H9 (cell line): ENCODE data around the gene GCSH. TPM values are rescaled to one million over a fixed set of nuclear protein-coding genes. Genes with fewer than 3 reads are reported as not detected.

Source experiments
- DNase-seq: peaks from one replicate; pipeline ENCODE4 v3.0.0-alpha.2; 2017
- H2AFZ ChIP-seq: one replicate; pipeline ENCODE4 v1.6.1; 2013; ENCODE audit warnings: mild to moderate bottlenecking, low read length, control low read depth, moderate library complexity
- H2AK5ac ChIP-seq: 2 replicates; pipeline ENCODE4 v1.6.1; 2013; ENCODE audit warnings: low read length, control low read depth, mixed read lengths; ENCODE audit not compliant: insufficient read length
- H2BK120ac ChIP-seq: one replicate; pipeline ENCODE4 v1.6.1; 2013; ENCODE audit warnings: low read depth, mild to moderate bottlenecking, low read length, control low read depth, inconsistent platforms; ENCODE audit not compliant: poor library complexity, severe bottlenecking
- H2BK12ac ChIP-seq: 2 replicates; pipeline ENCODE4 v1.6.1; 2013; ENCODE audit warnings: low read length, control low read depth, mixed read lengths, low read depth; ENCODE audit not compliant: insufficient read length
- H2BK15ac ChIP-seq: 2 replicates; pipeline ENCODE4 v1.6.1; 2013; ENCODE audit warnings: low read depth, low read length, control low read depth
- H2BK20ac ChIP-seq: one replicate; pipeline ENCODE4 v1.6.1; 2013; ENCODE audit warnings: low read depth, mild to moderate bottlenecking, low read length, control low read depth, inconsistent platforms; ENCODE audit not compliant: poor library complexity, severe bottlenecking
- H2BK5ac ChIP-seq: 2 replicates; pipeline ENCODE4 v1.6.1; 2013; ENCODE audit warnings: low read length, control low read depth, mixed read lengths; ENCODE audit not compliant: insufficient read length
- H3K14ac ChIP-seq: 2 replicates; pipeline ENCODE4 v1.6.1; 2013; ENCODE audit warnings: low read length, control low read depth; ENCODE audit not compliant: insufficient read depth
- H3K18ac ChIP-seq: 2 replicates; pipeline ENCODE4 v1.6.1; 2013; ENCODE audit warnings: low read depth, mild to moderate bottlenecking, mixed read lengths, low read length, control low read depth; ENCODE audit not compliant: insufficient read length
- H3K23ac ChIP-seq: 2 replicates; pipeline ENCODE4 v1.6.1; 2013; ENCODE audit warnings: low read length, control low read depth, mixed read lengths, low read depth; ENCODE audit not compliant: insufficient read length
- H3K23me2 ChIP-seq: 2 replicates; pipeline ENCODE4 v1.6.1; 2013; ENCODE audit warnings: low read depth, mild to moderate bottlenecking, mixed read lengths, low read length, control low read depth; ENCODE audit not compliant: insufficient read length, poor library complexity, severe bottlenecking
- H3K27ac ChIP-seq: 2 replicates; pipeline ENCODE4 v1.5.1; 2013; ENCODE audit warnings: low read length, control low read depth, mixed read lengths, low read depth; ENCODE audit not compliant: insufficient read length
- H3K27me3 ChIP-seq: 2 replicates; pipeline ENCODE4 v1.6.1; 2013; ENCODE audit warnings: low read length, control low read depth, inconsistent platforms; ENCODE audit not compliant: insufficient read depth
- H3K4ac ChIP-seq: 2 replicates; pipeline ENCODE4 v1.6.1; 2013; ENCODE audit warnings: low read depth, mild to moderate bottlenecking, control low read depth, inconsistent platforms, low read length, moderate library complexity
- H3K4me1 ChIP-seq: 2 replicates; pipeline ENCODE4 v1.6.1; 2013; ENCODE audit warnings: low read length, control low read depth, inconsistent platforms; ENCODE audit not compliant: insufficient read depth
- H3K4me2 ChIP-seq: 2 replicates; pipeline ENCODE4 v1.6.1; 2013; ENCODE audit warnings: low read length, control low read depth, mixed read lengths; ENCODE audit not compliant: insufficient read length, insufficient read depth
- H3K56ac ChIP-seq: 2 replicates; pipeline ENCODE4 v1.6.1; 2013; ENCODE audit warnings: low read depth, mild to moderate bottlenecking, mixed read lengths, low read length, control low read depth; ENCODE audit not compliant: insufficient read length
- H3K79me1 ChIP-seq: 2 replicates; pipeline ENCODE4 v1.6.1; 2013; ENCODE audit warnings: low read depth, mild to moderate bottlenecking, moderate library complexity, low read length, control low read depth, inconsistent platforms; ENCODE audit not compliant: insufficient read depth, poor library complexity, severe bottlenecking
- H3K79me2 ChIP-seq: 2 replicates; pipeline ENCODE4 v1.6.1; 2013; ENCODE audit warnings: low read length, control low read depth, inconsistent platforms; ENCODE audit not compliant: insufficient read depth
- H3K9ac ChIP-seq: 2 replicates; pipeline ENCODE4 v1.6.1; 2013; ENCODE audit warnings: low read length, control low read depth, mixed read lengths; ENCODE audit not compliant: insufficient read length; ENCODE audit errors: extremely low read depth
- H3K9me3 ChIP-seq: one replicate; pipeline ENCODE4 v1.6.1; 2013; ENCODE audit warnings: low read depth, low read length, inconsistent platforms; ENCODE audit not compliant: control insufficient read depth
- H3T11ph ChIP-seq: one replicate; pipeline ENCODE4 v1.6.1; 2013; ENCODE audit warnings: mild to moderate bottlenecking, low read length, control low read depth, inconsistent platforms
- H4K20me1 ChIP-seq: one replicate; pipeline ENCODE4 v1.6.1; 2013; ENCODE audit not compliant: control insufficient read depth, insufficient read length, insufficient read depth
- H4K5ac ChIP-seq: 2 replicates; pipeline ENCODE4 v1.6.1; 2013; ENCODE audit warnings: low read depth, mild to moderate bottlenecking, mixed read lengths, low read length, control low read depth; ENCODE audit not compliant: insufficient read length
- H4K8ac ChIP-seq: replicated peaks from 2 replicates; pipeline ENCODE4 v1.6.1; 2013; ENCODE audit warnings: low read length, control low read depth, mixed read lengths, low read depth; ENCODE audit not compliant: insufficient read length
- H4K91ac ChIP-seq: 2 replicates; pipeline ENCODE4 v1.6.1; 2013; ENCODE audit warnings: low read depth, mild to moderate bottlenecking, moderate library complexity, mixed read lengths, low read length, control low read depth; ENCODE audit not compliant: insufficient read length
- H3K27ac Mint-ChIP-seq, 3 experiments: 2 replicates in 2 of 3; 3 replicates in 1 of 3; pipeline ENCODE4 v1.8.0; 2020 to 2021; ENCODE audit warnings: mixed read lengths in 3 of 3, mild to moderate bottlenecking in 1 of 3, moderate library complexity in 1 of 3
- H3K27me3 Mint-ChIP-seq: 2 replicates; pipeline ENCODE4 v1.8.0; 2021; ENCODE audit warnings: low read depth, mild to moderate bottlenecking, moderate library complexity, mixed read lengths
- H3K36me3 Mint-ChIP-seq, 3 experiments: 2 replicates in 2 of 3; 3 replicates in 1 of 3; pipeline ENCODE4 v1.8.0; 2020 to 2021; ENCODE audit warnings: low read depth in 3 of 3, mixed read lengths in 3 of 3; ENCODE audit not compliant: insufficient read depth in 1 of 3
- H3K4me1 Mint-ChIP-seq, 2 experiments: 2 replicates each; pipeline ENCODE4 v1.8.0; 2020; ENCODE audit warnings: mixed read lengths in 2 of 2
- H3K4me3 Mint-ChIP-seq, 2 experiments: 2 replicates in 1 of 2; 3 replicates in 1 of 2; pipeline ENCODE4 v1.8.0; 2020 to 2021; ENCODE audit warnings: mild to moderate bottlenecking in 2 of 2, mixed read lengths in 2 of 2, moderate library complexity in 1 of 2
- H3K9me3 Mint-ChIP-seq, 2 experiments: 2 replicates in 1 of 2; 3 replicates in 1 of 2; pipeline ENCODE4 v1.8.0; 2020; ENCODE audit warnings: mild to moderate bottlenecking in 2 of 2, mixed read lengths in 2 of 2, moderate library complexity in 1 of 2
- CTCF ChIP-seq: fragments of 200-600 bp; sonication (generic); conservative IDR thresholded peaks from 3 replicates; pipeline ENCODE4 v1.8.0; 2021; ENCODE audit warnings: antibody characterized with exemption, mild to moderate bottlenecking
- WGBS: extraction: QIAGEN DNeasy Blood & Tissue Kit; methylation state at CpG from one replicate; pipeline ENCODE4 v1.1.7; 2013; ENCODE audit warnings: missing lambda C conversion rate, low lambda C conversion rate, mixed read lengths; ENCODE audit not compliant: insufficient read length; ENCODE audit errors: extremely low coverage; 5-methylcytosine and 5-hydroxymethylcytosine counted together
- total RNA-seq: library from RNA; stranded (reverse); gene quantifications from 2 replicates; pipeline ENCODE4 v1.2.1, GENCODE V29; 2021

The GCSH gene
- total RNA-seq, 1 experiment from 2014 or later = 87.4 TPM

- Histone ChIP-seq H3T11ph (no peak overlapping the region), H3K79me1 (no peaks in the 10 kb centered on the region), H3K27me3 (no peaks in the 10 kb centered on the region), H2AK5ac (no peak overlapping the region), H3K4me1 (no peaks in the 10 kb centered on the region), H2AFZ (no peak overlapping the region), H2BK15ac (no peak overlapping the region), H4K20me1 (no peaks in the 10 kb centered on the region), H3K56ac (no peak overlapping the region), H3K4me2 (no peak overlapping the region), H4K91ac (no peak overlapping the region), H2BK120ac (no peak overlapping the region), H2BK12ac (no peak overlapping the region), H3K27ac (no peak overlapping the region), H3K23me2 (no peaks in the 10 kb centered on the region), H4K5ac (no peak overlapping the region), H3K9me3 (no peaks in the 10 kb centered on the region), H3K14ac (no peak overlapping the region), H3K9ac (no peak overlapping the region), H3K79me2 (no peaks in the 10 kb centered on the region), H3K23ac (no peak overlapping the region), H4K8ac (no peak overlapping the region), H2BK20ac (no peak overlapping the region), H3K4ac (no peak overlapping the region), H2BK5ac (no peak overlapping the region), H3K18ac (no peak overlapping the region)
- WGBS = no CpG with 5 or more reads among the region's 6 CpGs
- Mint-ChIP-seq H3K9me3 (no peaks in the 10 kb centered on the region; a peak in 1 of 5 replicates), H3K27me3 (no peaks in the 10 kb centered on the region; the same call in 1 of the 2 replicates), H3K4me3 (no peak overlapping the region), H3K27ac (no peak overlapping the region), H3K36me3 (no peaks in the 10 kb centered on the region), H3K4me1 (no peaks in the 10 kb centered on the region)
- no peak for DNase-seq
- no peak for TF ChIP-seq CTCF
These were observed 33.9 kb upstream of the GCSH start for GRCh38 chr16:81130126-81130525.
